ENCODE results near the gene RPL39L.
"Not testable (repeated sequence)": the region's sequence is repeated elsewhere in the genome, so short reads cannot be mapped to it uniquely, and the experiment has no call there.

Gene RPL39L

GRCh38 chr3:187145149-187145895 lies 6.0 kb upstream of the RPL39L start:
- no peak for DNase-seq (ENCODE audit: low read depth)
- no peak for TF ChIP-seq CTCF (conservative IDR thresholded peaks at IDR 0.05; ENCODE audit: control insufficient read depth, insufficient read depth, low read depth, low read length)
- H3K4me3 ChIP-seq (ENCODE audit: control insufficient read depth, low read depth, low read length), result no peak overlapping the region

- no peak for DNase-seq (ENCODE audit: low read depth)
- peak overlapping the region; percentile 70 for H3K4me3 ChIP-seq (ENCODE audit: control insufficient read depth, low read depth, low read length)
These were observed 578 bp upstream of the RPL39L start for GRCh38 chr3:187139895-187140253.

GRCh38 chr3:187136936-187137335 lies 2.4 kb downstream of the RPL39L start:
- DNase-seq (ENCODE audit: low read depth), result peak; percentile 83
- H3K4me3 ChIP-seq (ENCODE audit: control insufficient read depth, low read depth, low read length), result no peak overlapping the region
- TF ChIP-seq CTCF (conservative IDR thresholded peaks at IDR 0.05; ENCODE audit: control insufficient read depth, insufficient read depth, low read depth, low read length), result no peak

More at GRCh38 chr3:187139895-187140253, 578 bp upstream of the RPL39L start:
- no peak for TF ChIP-seq CTCF (conservative IDR thresholded peaks at IDR 0.05; ENCODE audit: control insufficient read depth, insufficient read depth, low read depth, low read length)

GRCh38 chr3:187136337-187136736 lies 3.0 kb downstream of the RPL39L start:
- TF ChIP-seq CTCF (conservative IDR thresholded peaks at IDR 0.05; ENCODE audit: control insufficient read depth, insufficient read depth, low read depth, low read length), result no peak
- no peak overlapping the region for H3K4me3 ChIP-seq (ENCODE audit: control insufficient read depth, low read depth, low read length)
- no peak for DNase-seq (ENCODE audit: low read depth)

- DNase-seq (ENCODE audit: low read depth); H3K4me3 ChIP-seq (ENCODE audit: control insufficient read depth, low read depth, low read length): not testable (repeated sequence)
These were observed 4.1 kb downstream of the RPL39L start for GRCh38 chr3:187135172-187135690.

- not testable (repeated sequence) for DNase-seq (ENCODE audit: low read depth); H3K4me3 ChIP-seq (ENCODE audit: control insufficient read depth, low read depth, low read length)
These were observed 6.1 kb downstream of the RPL39L start for GRCh38 chr3:187133181-187133580.

- no peak overlapping the region for H3K4me3 ChIP-seq (ENCODE audit: control insufficient read depth, low read depth, low read length)
- no peak for TF ChIP-seq CTCF (conservative IDR thresholded peaks at IDR 0.05; ENCODE audit: control insufficient read depth, insufficient read depth, low read depth, low read length)
- no peak for DNase-seq (ENCODE audit: low read depth)
These were observed 6.6 kb downstream of the RPL39L start for GRCh38 chr3:187132666-187133065.

GRCh38 chr3:187131981-187132380 lies 7.3 kb downstream of the RPL39L start:
- no peak for TF ChIP-seq CTCF (conservative IDR thresholded peaks at IDR 0.05; ENCODE audit: control insufficient read depth, insufficient read depth, low read depth, low read length)
- no peak for DNase-seq (ENCODE audit: low read depth)
- no peak overlapping the region for H3K4me3 ChIP-seq (ENCODE audit: control insufficient read depth, low read depth, low read length)

All from fibroblast of mammary gland (primary cell).